ENCODE results near the gene FAM3C. TPM values are rescaled to one million over a fixed set of nuclear protein-coding genes. Genes with fewer than 3 reads are reported as not detected.

The FAM3C gene
- total and polyA plus RNA-seq, 2 of the 8 experiments (the other 6 are each of a cell fraction or from before 2014, with no cell fraction given), result 27.0 to 77.7 TPM

GRCh38 chr7:121355574-121355973 is 40.5 kb downstream of the FAM3C start (continued):
- TF ChIP-seq, protein P1, sequence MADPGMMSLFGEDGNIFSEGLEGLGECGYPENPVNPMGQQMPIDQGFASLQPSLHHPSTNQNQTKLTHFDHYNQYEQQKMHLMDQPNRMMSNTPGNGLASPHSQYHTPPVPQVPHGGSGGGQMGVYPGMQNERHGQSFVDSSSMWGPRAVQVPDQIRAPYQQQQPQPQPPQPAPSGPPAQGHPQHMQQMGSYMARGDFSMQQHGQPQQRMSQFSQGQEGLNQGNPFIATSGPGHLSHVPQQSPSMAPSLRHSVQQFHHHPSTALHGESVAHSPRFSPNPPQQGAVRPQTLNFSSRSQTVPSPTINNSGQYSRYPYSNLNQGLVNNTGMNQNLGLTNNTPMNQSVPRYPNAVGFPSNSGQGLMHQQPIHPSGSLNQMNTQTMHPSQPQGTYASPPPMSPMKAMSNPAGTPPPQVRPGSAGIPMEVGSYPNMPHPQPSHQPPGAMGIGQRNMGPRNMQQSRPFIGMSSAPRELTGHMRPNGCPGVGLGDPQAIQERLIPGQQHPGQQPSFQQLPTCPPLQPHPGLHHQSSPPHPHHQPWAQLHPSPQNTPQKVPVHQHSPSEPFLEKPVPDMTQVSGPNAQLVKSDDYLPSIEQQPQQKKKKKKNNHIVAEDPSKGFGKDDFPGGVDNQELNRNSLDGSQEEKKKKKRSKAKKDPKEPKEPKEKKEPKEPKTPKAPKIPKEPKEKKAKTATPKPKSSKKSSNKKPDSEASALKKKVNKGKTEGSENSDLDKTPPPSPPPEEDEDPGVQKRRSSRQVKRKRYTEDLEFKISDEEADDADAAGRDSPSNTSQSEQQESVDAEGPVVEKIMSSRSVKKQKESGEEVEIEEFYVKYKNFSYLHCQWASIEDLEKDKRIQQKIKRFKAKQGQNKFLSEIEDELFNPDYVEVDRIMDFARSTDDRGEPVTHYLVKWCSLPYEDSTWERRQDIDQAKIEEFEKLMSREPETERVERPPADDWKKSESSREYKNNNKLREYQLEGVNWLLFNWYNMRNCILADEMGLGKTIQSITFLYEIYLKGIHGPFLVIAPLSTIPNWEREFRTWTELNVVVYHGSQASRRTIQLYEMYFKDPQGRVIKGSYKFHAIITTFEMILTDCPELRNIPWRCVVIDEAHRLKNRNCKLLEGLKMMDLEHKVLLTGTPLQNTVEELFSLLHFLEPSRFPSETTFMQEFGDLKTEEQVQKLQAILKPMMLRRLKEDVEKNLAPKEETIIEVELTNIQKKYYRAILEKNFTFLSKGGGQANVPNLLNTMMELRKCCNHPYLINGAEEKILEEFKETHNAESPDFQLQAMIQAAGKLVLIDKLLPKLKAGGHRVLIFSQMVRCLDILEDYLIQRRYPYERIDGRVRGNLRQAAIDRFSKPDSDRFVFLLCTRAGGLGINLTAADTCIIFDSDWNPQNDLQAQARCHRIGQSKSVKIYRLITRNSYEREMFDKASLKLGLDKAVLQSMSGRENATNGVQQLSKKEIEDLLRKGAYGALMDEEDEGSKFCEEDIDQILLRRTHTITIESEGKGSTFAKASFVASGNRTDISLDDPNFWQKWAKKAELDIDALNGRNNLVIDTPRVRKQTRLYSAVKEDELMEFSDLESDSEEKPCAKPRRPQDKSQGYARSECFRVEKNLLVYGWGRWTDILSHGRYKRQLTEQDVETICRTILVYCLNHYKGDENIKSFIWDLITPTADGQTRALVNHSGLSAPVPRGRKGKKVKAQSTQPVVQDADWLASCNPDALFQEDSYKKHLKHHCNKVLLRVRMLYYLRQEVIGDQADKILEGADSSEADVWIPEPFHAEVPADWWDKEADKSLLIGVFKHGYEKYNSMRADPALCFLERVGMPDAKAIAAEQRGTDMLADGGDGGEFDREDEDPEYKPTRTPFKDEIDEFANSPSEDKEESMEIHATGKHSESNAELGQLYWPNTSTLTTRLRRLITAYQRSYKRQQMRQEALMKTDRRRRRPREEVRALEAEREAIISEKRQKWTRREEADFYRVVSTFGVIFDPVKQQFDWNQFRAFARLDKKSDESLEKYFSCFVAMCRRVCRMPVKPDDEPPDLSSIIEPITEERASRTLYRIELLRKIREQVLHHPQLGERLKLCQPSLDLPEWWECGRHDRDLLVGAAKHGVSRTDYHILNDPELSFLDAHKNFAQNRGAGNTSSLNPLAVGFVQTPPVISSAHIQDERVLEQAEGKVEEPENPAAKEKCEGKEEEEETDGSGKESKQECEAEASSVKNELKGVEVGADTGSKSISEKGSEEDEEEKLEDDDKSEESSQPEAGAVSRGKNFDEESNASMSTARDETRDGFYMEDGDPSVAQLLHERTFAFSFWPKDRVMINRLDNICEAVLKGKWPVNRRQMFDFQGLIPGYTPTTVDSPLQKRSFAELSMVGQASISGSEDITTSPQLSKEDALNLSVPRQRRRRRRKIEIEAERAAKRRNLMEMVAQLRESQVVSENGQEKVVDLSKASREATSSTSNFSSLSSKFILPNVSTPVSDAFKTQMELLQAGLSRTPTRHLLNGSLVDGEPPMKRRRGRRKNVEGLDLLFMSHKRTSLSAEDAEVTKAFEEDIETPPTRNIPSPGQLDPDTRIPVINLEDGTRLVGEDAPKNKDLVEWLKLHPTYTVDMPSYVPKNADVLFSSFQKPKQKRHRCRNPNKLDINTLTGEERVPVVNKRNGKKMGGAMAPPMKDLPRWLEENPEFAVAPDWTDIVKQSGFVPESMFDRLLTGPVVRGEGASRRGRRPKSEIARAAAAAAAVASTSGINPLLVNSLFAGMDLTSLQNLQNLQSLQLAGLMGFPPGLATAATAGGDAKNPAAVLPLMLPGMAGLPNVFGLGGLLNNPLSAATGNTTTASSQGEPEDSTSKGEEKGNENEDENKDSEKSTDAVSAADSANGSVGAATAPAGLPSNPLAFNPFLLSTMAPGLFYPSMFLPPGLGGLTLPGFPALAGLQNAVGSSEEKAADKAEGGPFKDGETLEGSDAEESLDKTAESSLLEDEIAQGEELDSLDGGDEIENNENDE (IDR thresholded peaks at IDR 0.05; ENCODE audit: insufficient replicate concordance, low read length), result no peak
- TF ChIP-seq ZNF274 (IDR thresholded peaks at IDR 0.05; ENCODE audit: borderline replicate concordance, extremely low read depth, low read length) (no peak), SAP30 (IDR thresholded peaks at IDR 0.05; ENCODE audit: insufficient read depth, insufficient replicate concordance, low read length) (no peak), RFX5 (IDR thresholded peaks at IDR 0.05; ENCODE audit: borderline replicate concordance, low read depth, low read length) (no peak), HDAC6 (IDR thresholded peaks at IDR 0.05; ENCODE audit: low read depth, low read length) (no peak), EGR1 (IDR thresholded peaks at IDR 0.05; ENCODE audit: borderline replicate concordance, low read depth, low read length) (no peak)
- TF ChIP-seq, protein P2, sequence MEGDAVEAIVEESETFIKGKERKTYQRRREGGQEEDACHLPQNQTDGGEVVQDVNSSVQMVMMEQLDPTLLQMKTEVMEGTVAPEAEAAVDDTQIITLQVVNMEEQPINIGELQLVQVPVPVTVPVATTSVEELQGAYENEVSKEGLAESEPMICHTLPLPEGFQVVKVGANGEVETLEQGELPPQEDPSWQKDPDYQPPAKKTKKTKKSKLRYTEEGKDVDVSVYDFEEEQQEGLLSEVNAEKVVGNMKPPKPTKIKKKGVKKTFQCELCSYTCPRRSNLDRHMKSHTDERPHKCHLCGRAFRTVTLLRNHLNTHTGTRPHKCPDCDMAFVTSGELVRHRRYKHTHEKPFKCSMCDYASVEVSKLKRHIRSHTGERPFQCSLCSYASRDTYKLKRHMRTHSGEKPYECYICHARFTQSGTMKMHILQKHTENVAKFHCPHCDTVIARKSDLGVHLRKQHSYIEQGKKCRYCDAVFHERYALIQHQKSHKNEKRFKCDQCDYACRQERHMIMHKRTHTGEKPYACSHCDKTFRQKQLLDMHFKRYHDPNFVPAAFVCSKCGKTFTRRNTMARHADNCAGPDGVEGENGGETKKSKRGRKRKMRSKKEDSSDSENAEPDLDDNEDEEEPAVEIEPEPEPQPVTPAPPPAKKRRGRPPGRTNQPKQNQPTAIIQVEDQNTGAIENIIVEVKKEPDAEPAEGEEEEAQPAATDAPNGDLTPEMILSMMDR (IDR thresholded peaks at IDR 0.05; ENCODE audit: control extremely low read depth in 1 of 3, insufficient read depth in 1 of 3, low read depth in 1 of 3, low read length in 3 of 3), result no peak
